Right lobe of liver (tissue), 6 donors: ENCODE measurements around the gene LRFN2. TPM values are rescaled to one million over a fixed set of nuclear protein-coding genes. Genes with fewer than 3 reads are reported as not detected.

Experiments
- ATAC-seq, 4 donors: fragments of 200-7000 bp; cut with Tn5 transposase; one replicate each; pipeline ENCODE4 v1.9.1; 2020; ENCODE audit warnings: mild to moderate bottlenecking in 4 of 4, moderate library complexity in 4 of 4
- DNase-seq, 3 donors: peaks; one replicate each; pipeline ENCODE4 v3.0.0-alpha.2; 2020
- H3K27ac ChIP-seq, 3 donors: fragments of 200-600 bp; one replicate each; pipeline ENCODE4 v1.8.0; 2022
- H3K27me3 ChIP-seq, 2 donors: fragments of 200-600 bp; one replicate each; pipeline ENCODE4 v1.8.0; 2022
- H3K36me3 ChIP-seq, 4 donors: fragments of 200-600 bp; sonication (generic) in 1 of 4; one replicate each; pipeline versions ENCODE4 v1.5.1 to v1.8.0; 2017 to 2022; ENCODE audit warnings: control low read depth in 1 of 4
- H3K4me1 ChIP-seq, 4 donors: fragments of 200-600 bp; sonication (generic) in 1 of 4; one replicate each; pipeline versions ENCODE4 v1.5.1 to v1.8.0; 2017 to 2022; ENCODE audit warnings: control low read depth in 1 of 4
- H3K4me3 ChIP-seq, 3 donors: fragments of 200-600 bp; one replicate each; pipeline ENCODE4 v1.8.0; 2022
- H3K9me3 ChIP-seq, 4 donors: fragments of 200-600 bp; sonication (generic) in 1 of 4; one replicate each; pipeline versions ENCODE4 v1.5.1 to v1.8.0; 2017 to 2022; ENCODE audit warnings: control low read depth in 1 of 4
- CTCF ChIP-seq, 4 donors: fragments of 200-600 bp in 3 of 4; fragments of 450-650 bp in 1 of 4; IDR thresholded peaks; one replicate each; pipeline versions ENCODE4 v1.5.1 to v1.8.0; 2016 to 2022; ENCODE audit warnings: antibody characterized with exemption in 4 of 4, mild to moderate bottlenecking in 2 of 4
- POLR2A ChIP-seq: fragments of 450-650 bp; IDR thresholded peaks from one replicate; pipeline ENCODE4 v1.6.1; 2017; ENCODE audit warnings: antibody characterized with exemption, mild to moderate bottlenecking
- WGBS: methylation state at CpG from one replicate; pipeline ENCODE4 v1.1.6; 2018; ENCODE audit warnings: low coverage, low lambda C conversion rate; ENCODE audit not compliant: insufficient coverage; ENCODE audit errors: missing lambda C conversion rate; 5-methylcytosine and 5-hydroxymethylcytosine counted together
- intact Hi-C, 2 donors: fragments of 100-400 bp; cut with DNase I; formaldehyde crosslinking; loops; one replicate each; pipeline versions ENCODE4 v1.11.2 to v1.14.1; 2022
- total RNA-seq, 6 experiments: library from RNA; depleted of rRNA in 2 of 6; stranded (reverse); fragments of >200 nt in 2 of 6; fragmentation: NEBNext Ultra II Directional in 3 of 6; extraction: Animal tissue kit (Norgen Biotek cat#: 25700) in 3 of 6; gene quantifications; one replicate each; pipeline versions ENCODE4 v1.1.0 to v1.2.4, GENCODE V29; 2016 to 2023
- donor health status: DM: no; HTN: yes; CAD: no.
- donor health status: DM: no; HTN: no; CAD: no.
- donor health status: DM: no; HTN: no; CAD: no.
- donor health status: DM: no; HTN: yes; CAD: no.
- donor health status: DM: no; HTN: yes; CAD: no.

The LRFN2 gene
- total RNA-seq, 6 experiments from 2014 or later: 0.19 TPM; not detected in 5

GRCh38 chr6:40442591-40442990 is 144.6 kb downstream of the LRFN2 start:
- no peak for ATAC-seq
- intact Hi-C loops: no loop called here
- TF ChIP-seq CTCF (IDR thresholded peaks at IDR 0.05): no peak
- no peak for TF ChIP-seq POLR2A
- Histone ChIP-seq H3K4me1 (no peaks in the 10 kb centered on the region), H3K4me3 (no peak overlapping the region), H3K27ac (no peak overlapping the region), H3K36me3 (no peaks in the 10 kb centered on the region), H3K27me3 (no peaks in the 10 kb centered on the region), H3K9me3 (no peaks in the 10 kb centered on the region)
- no peak for DNase-seq
- WGBS: 73% methylated on average over 2 of the region's 3 CpGs

- Histone ChIP-seq H3K4me1 (no peaks in the 10 kb centered on the region), H3K36me3 (no peaks in the 10 kb centered on the region), H3K9me3 (no peaks in the 10 kb centered on the region), H3K27me3 (no peaks in the 10 kb centered on the region), H3K4me3 (no peak overlapping the region), H3K27ac (no peak overlapping the region)
- no peak for ATAC-seq
- no peak for DNase-seq
- TF ChIP-seq CTCF (IDR thresholded peaks at IDR 0.05): no peak
- no peak for TF ChIP-seq POLR2A
- WGBS: 90% methylated on average over 10 of the region's 12 CpGs
- intact Hi-C loops: no loop called here
These were observed 146.0 kb downstream of the LRFN2 start for GRCh38 chr6:40441150-40441549.

- H3K4me3 ChIP-seq: no peak overlapping the region
- intact Hi-C loops: no loop called here
- TF ChIP-seq CTCF (IDR thresholded peaks at IDR 0.05): no peak
- no peak for TF ChIP-seq POLR2A
- H3K9me3 ChIP-seq: no peaks in the 10 kb centered on the region
- ATAC-seq (no peak), DNase-seq (no peak)
- 22% methylated on average over 6 of the region's 6 CpGs for WGBS
- no peak overlapping the region for H3K27ac ChIP-seq
- no peaks in the 10 kb centered on the region for H3K4me1 ChIP-seq
- H3K36me3 ChIP-seq: no peaks in the 10 kb centered on the region
- H3K27me3 ChIP-seq: no peaks in the 10 kb centered on the region
These were observed 147.1 kb downstream of the LRFN2 start for GRCh38 chr6:40440053-40440452.

- ATAC-seq: no peak
- no peaks in the 10 kb centered on the region for H3K9me3 ChIP-seq
- intact Hi-C loops: no loop called here
- WGBS: 74% methylated on average over 6 of the region's 7 CpGs
- no peak for DNase-seq
- no peaks in the 10 kb centered on the region for H3K4me1 ChIP-seq
- H3K4me3 ChIP-seq: no peak overlapping the region
- TF ChIP-seq CTCF (IDR thresholded peaks at IDR 0.05) (no peak), POLR2A (no peak)
- no peak overlapping the region for H3K27ac ChIP-seq
- H3K36me3 ChIP-seq: no peaks in the 10 kb centered on the region
- H3K27me3 ChIP-seq: no peaks in the 10 kb centered on the region
These were observed 148.0 kb downstream of the LRFN2 start for GRCh38 chr6:40439026-40439800.
